Stimulated activated naive CD4-positive, alpha-beta T cell treated with Interleukin-2 at 50 U/mL for 16 hours (primary cell): ENCODE data around the gene TLR4.

Experiments used
- DNase-seq: peaks from one replicate; lab custom pipeline; 2025; lab: John Stamatoyannopoulos, UW

Gene TLR4

DNA sequence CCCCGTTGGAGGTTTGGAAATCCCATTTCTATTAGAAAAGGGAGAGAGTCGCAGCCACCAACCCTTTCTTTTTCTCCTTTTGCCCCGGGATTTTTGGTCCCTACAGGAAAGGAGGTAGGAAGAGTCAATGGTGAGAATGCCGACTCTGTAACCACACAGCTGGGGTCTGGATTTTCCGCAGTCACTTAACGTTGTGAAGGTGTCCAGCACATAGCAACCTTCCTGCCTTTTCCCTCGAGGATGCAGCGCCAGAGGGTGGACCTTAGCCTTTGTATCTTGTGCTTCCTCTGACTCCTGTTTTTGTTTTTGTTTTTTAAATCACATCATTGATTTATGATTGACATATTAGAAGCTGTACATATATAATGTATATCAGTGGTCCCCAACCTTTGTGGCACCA, 41.4 kb downstream of the TLR4 start:
- DNase-seq: no peak

DNA sequence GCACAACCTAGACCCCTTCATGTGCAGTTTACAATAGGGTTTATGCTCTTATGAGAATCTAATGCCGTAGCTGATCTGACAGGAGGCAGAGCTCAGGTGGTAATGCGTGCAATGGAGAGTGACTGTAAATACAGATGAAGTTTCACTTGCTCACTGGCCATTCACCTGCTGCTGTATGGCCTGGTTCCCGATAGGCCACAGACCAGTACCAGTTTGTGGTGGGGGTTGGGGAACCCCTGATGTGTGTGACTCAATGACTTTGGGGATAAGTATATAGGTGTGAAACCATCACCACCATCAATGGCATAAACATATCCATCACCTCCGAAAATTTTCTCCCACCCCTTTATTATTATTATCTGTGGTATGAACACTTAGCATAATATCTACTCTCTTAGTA, 42.1 kb downstream of the TLR4 start:
- DNase-seq: no peak

DNA sequence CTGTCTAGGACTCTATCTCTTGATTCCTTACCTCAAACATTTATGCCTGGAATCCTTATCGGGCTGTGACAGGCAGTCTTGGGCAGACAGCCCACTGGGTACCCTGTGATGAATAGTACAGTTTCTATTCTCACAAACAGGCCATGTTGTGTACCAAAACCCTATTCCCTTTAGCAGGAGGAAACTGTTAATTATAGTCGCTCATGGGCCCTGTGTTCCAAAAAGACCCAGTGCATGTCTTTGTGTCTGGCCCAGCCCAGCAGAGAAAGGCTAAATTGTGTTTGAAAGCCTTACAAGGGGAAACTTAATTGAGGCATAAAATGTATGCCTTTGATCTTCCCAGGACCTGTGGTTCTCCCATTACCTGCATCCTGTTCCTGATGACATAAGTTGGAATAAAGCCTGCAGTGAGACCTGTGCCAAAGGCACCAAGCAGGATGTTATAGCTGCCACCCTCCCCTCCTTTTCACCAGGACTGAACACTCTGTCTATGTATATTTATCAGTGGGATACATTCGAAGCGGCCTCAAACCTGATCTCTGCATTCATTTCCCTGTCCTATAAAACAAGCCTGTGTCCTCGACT, 43.3 kb downstream of the TLR4 start:
- no peak for DNase-seq

DNA sequence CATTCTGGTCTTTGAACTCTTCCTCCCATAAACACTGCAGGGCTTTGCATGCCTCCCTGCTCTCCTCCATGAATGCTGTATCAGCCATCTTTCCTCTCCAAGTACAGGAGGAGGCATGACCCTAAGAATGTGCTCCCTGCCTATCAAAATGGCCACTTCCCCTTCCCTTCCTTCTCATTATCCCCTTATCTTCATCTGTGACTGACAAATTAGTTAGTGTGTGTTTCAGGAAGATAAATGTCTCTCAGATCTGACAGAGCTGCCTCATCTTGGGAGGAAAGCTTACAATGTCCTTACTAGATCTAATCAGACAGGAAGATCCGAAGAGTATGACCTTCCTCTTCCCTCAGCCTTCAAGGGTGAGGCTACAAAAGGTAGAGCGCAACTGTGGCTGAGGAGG, 46.2 kb downstream of the TLR4 start:
- DNase-seq: no peak

DNA sequence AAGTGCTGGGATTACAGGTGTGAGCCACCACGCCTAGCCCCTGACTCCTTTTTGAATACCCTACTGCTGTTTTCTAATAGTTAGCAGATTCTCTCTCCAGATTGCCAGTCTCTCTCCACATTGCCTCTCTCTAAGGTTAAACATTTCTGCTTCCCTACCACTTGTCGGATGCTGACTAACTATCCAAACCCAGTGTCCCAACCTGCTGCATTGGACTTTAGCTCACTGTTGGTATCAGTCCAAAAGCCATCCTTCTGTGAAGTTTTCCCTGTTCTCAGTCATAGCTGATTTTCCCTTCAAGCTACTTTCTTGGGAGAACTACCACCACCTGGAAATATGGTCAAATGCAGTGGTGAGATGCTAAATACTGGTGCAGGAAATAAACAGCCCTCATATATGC, 48.7 kb downstream of the TLR4 start:
- no peak for DNase-seq

DNA sequence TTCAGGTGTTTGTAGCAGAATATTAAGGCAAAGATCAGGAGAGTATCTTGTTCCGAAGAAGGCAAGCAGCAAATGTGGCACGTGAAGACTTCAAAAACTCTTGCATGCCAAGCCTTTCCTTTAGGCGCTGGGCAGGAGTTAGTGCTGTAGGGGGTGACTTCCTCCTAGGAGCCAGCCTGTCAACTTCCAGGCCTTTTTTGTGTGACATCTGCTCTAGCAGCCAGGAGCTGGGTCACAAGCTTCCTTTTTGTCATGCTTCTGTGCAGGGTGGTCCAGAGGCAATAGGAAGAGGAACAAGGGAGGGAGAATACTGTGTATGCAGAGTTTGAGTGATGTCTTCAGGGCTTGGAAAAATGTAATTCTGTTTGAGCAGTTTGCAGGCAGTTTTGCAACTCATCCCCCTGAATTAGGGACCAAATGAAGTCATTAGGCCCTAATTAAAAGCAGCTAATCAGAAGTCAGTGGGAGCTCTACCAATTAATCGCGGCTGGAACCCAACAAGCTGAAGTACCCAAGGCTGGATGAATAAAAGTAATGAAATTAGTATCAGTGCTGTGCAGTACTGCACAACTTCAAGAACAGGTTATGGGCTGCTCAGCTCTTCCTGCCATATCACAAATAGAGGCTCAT, 53.5 kb downstream of the TLR4 start:
- no peak for DNase-seq

DNA sequence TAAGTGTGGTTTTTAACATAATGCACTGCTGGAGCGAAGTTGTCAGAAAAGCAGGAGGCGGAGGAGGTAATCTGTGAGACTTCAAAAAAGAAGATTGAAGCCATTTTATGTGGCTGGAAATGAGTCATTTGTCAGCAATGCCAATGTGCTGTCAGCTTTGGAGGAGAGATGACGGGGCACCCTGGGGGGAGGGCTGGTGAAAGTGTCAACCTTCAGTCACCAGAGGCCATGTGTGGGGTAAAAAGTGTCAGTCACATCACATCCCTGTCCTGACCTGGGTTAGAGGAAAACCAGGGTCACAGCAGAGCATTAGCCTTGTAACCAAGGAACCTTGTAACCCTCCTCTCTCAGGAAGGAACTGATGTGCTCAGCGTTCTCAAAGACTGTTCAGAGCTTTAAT, 59.1 kb downstream of the TLR4 start:
- DNase-seq: no peak

DNA sequence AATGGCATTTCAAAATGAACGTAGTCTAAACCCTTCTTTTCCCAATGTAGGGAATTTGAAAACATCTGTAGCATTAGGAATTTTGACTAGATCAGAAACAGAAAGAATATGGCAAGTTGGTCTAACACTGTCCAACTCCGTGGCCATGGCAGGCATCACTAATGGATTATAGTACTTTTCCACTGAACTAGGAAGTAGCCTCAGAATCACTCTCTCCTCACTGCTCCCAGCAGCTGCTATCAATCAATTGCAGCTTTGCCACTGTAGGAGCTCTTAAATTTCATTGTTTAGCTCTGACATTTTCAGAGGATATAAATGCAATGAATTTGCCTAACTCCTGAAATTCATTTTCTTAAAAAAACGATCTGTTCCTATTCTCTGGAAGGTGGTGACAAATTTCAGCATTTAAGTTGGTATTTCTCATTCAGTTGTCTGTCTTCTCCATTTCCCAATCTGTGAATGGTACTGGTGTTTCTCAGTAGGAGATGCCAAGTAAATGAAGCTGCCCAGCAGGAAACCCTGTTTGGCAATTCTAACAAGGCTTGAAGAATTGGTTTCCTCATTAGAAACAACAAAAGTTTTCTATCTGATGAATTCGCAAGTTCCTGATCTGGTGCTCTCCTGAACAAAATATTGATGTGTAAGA, 64.7 kb downstream of the TLR4 start:
- DNase-seq: no peak

DNA sequence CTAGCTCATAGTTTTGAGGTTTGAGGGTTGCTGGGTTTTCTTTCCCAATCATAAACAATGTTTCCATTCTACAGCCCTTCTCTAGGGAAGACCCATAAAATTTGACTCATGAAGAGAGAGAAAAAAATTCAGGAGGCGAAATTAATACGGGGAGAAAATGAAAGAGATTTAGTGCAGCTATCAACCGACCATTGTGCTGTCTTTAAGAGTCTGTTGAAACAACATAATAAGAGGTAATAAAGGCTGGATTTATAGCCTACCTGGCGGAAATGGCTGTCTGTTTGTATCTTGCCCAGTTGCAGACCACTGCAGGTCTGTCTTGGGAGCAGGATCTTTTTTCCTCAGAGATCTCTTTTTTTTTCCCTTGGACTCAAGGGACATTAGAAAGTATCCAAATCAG, 66.9 kb downstream of the TLR4 start:
- no peak for DNase-seq

DNA sequence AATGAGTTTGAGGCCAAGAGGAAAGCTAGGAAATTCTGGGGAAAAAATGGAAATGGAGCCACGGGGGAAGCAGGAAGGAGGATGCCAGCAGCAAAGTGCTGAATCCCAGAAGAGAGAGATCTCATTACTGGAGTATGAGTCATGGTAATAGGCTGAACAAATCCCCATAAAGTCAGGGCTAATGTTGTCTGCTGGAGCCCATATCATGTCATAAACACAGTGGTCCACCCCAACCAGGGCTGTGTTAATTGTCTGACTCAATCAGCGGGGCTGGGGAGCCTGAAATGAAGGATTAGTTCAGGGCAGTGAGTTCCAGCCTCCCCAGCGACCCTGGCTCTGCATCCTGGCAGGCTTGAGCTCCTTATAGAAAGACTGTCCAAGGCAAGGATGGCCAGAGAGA, 68.8 kb downstream of the TLR4 start:
- DNase-seq: no peak
